ENCODE measurements around the gene TPCN2.
A peak's percentile ranks its signal among the peaks of the same experiment; 100 is the strongest.
"Not testable (repeated sequence)": the region's sequence is repeated elsewhere in the genome, so short reads cannot be mapped to it uniquely, and the experiment has no call there.

The TPCN2 gene

GRCh38 chr11:69048694-69049489, at the start of gene TPCN2:
Gene TPCN2 (plus strand): TSS chr11:69048932. CDS start chr11:69048998, 66 bp downstream.
- peak; percentile 46 for TF ChIP-seq CTCF (IDR thresholded peaks at IDR 0.05)
- Histone ChIP-seq H3K9me3 (no peaks in the 10 kb centered on the region), H3K27me3 (no peaks in the 10 kb centered on the region), H3K4me3 (ENCODE audit: low read depth in 1 of 2, low read length in 1 of 2) (peak within 1 kb of the TSS; percentile 82 to 97), H3K36me3 (peaks cover 11% of the 10 kb centered on the region), H3K4me1 (ENCODE audit: control insufficient read depth in 1 of 2, insufficient read depth in 1 of 2, low read depth in 1 of 2, low read length in 1 of 2) (peaks cover 49 to 54% of the 10 kb centered on the region in 2 experiments), H3K27ac (peak within 1 kb of the TSS; percentile 90)

- no peak for TF ChIP-seq CTCF (IDR thresholded peaks at IDR 0.05)
- Histone ChIP-seq H3K4me3 (ENCODE audit: low read depth in 1 of 2, low read length in 1 of 2) (no peak overlapping the region), H3K27me3 (peaks cover 22% of the 10 kb centered on the region), H3K27ac (no peak overlapping the region), H3K4me1 (ENCODE audit: control insufficient read depth in 1 of 2, insufficient read depth in 1 of 2, low read depth in 1 of 2, low read length in 1 of 2) (no peaks in the 10 kb centered on the region), H3K36me3 (no peaks in the 10 kb centered on the region), H3K9me3 (no peaks in the 10 kb centered on the region)
Measured at GRCh38 chr11:68999093-68999747, 49.5 kb upstream of the TPCN2 start.

GRCh38 chr11:68999748-69000355, 48.9 kb upstream of the TPCN2 start:
- H3K4me3 ChIP-seq (ENCODE audit: low read depth in 1 of 2, low read length in 1 of 2); H3K27ac ChIP-seq; H3K4me1 ChIP-seq (ENCODE audit: control insufficient read depth in 1 of 2, insufficient read depth in 1 of 2, low read depth in 1 of 2, low read length in 1 of 2); H3K9me3 ChIP-seq; H3K36me3 ChIP-seq: not testable (repeated sequence)
- H3K27me3 ChIP-seq: peaks cover 22% of the 10 kb centered on the region

- Histone ChIP-seq H3K27ac (no peak overlapping the region), H3K4me3 (ENCODE audit: low read depth in 1 of 2, low read length in 1 of 2) (no peak overlapping the region), H3K27me3 (peaks cover 27% of the 10 kb centered on the region), H3K9me3 (no peaks in the 10 kb centered on the region), H3K36me3 (no peaks in the 10 kb centered on the region), H3K4me1 (ENCODE audit: control insufficient read depth in 1 of 2, insufficient read depth in 1 of 2, low read depth in 1 of 2, low read length in 1 of 2) (no peaks in the 10 kb centered on the region)
- TF ChIP-seq CTCF (IDR thresholded peaks at IDR 0.05): no peak
Measured at GRCh38 chr11:69000391-69000790, 48.3 kb upstream of the TPCN2 start.

- no peaks in the 10 kb centered on the region for H3K4me1 ChIP-seq (ENCODE audit: control insufficient read depth in 1 of 2, insufficient read depth in 1 of 2, low read depth in 1 of 2, low read length in 1 of 2)
- H3K9me3 ChIP-seq: no peaks in the 10 kb centered on the region
Measured at GRCh38 chr11:69000831-69001242, 47.9 kb upstream of the TPCN2 start.

More at GRCh38 chr11:69000831-69001242, 47.9 kb upstream of the TPCN2 start:
- no peak for TF ChIP-seq CTCF (IDR thresholded peaks at IDR 0.05)
- Histone ChIP-seq H3K27ac (no peak overlapping the region), H3K36me3 (no peaks in the 10 kb centered on the region), H3K4me3 (ENCODE audit: low read depth in 1 of 2, low read length in 1 of 2) (no peak overlapping the region), H3K27me3 (peaks cover 31% of the 10 kb centered on the region)
